A673 (cell line): ENCODE data around the gene TRIP12.

Source experiments
- EZH2 ChIP-seq: fragments of 200-600 bp; sonication (generic); IDR thresholded peaks from 2 replicates; pipeline ENCODE4 v1.6.1; 2017; ENCODE audit warnings: borderline replicate concordance, low read depth, mild to moderate bottlenecking, mixed read lengths, antibody characterized with exemption, low read length; ENCODE audit not compliant: poor library complexity, severe bottlenecking
- TF ChIP-seq, protein P1 (sequence below): fragments of 300-800, 200-600 bp; sonication (generic); conservative IDR thresholded peaks from 2 replicates; pipeline ENCODE4 v1.5.1; 2017; ENCODE audit warnings: low read depth, mild to moderate bottlenecking, antibody characterized with exemption, low read length, moderate library complexity, mixed read lengths

DNA sequence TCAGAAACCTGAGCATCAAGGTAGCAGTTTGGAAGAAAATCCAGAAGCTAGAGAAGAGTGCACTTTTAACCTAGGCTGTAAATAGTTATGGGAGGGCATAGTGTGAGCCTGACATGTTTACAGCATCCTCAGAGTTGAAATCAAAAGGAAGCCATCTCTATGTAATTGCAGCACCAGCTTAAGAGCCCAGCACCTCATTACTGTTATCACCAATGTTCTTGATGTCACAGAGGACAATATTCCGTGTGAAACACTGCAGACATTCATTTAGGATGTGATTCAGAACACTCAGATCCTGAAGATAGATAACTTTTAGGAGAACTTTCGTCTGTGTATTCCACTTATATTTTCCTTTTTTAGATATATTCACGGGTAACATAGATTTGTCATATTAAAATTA lies 48.6 kb upstream of the TRIP12 start:
- TF ChIP-seq, protein P1, sequence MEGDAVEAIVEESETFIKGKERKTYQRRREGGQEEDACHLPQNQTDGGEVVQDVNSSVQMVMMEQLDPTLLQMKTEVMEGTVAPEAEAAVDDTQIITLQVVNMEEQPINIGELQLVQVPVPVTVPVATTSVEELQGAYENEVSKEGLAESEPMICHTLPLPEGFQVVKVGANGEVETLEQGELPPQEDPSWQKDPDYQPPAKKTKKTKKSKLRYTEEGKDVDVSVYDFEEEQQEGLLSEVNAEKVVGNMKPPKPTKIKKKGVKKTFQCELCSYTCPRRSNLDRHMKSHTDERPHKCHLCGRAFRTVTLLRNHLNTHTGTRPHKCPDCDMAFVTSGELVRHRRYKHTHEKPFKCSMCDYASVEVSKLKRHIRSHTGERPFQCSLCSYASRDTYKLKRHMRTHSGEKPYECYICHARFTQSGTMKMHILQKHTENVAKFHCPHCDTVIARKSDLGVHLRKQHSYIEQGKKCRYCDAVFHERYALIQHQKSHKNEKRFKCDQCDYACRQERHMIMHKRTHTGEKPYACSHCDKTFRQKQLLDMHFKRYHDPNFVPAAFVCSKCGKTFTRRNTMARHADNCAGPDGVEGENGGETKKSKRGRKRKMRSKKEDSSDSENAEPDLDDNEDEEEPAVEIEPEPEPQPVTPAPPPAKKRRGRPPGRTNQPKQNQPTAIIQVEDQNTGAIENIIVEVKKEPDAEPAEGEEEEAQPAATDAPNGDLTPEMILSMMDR: no peak
- TF ChIP-seq EZH2: no peak
